IPS DF 4.7 (cell line): ENCODE results near the gene ZNF30.
"Not testable (repeated sequence)": the region's sequence is repeated elsewhere in the genome, so short reads cannot be mapped to it uniquely, and the experiment has no call there.

Source experiments
- DNase-seq: peaks from one replicate; pipeline ENCODE4 v3.0.0-alpha.2; 2013; ENCODE audit warnings: low spot score; ENCODE audit errors: extremely low read depth

ZNF30 gene

DNA sequence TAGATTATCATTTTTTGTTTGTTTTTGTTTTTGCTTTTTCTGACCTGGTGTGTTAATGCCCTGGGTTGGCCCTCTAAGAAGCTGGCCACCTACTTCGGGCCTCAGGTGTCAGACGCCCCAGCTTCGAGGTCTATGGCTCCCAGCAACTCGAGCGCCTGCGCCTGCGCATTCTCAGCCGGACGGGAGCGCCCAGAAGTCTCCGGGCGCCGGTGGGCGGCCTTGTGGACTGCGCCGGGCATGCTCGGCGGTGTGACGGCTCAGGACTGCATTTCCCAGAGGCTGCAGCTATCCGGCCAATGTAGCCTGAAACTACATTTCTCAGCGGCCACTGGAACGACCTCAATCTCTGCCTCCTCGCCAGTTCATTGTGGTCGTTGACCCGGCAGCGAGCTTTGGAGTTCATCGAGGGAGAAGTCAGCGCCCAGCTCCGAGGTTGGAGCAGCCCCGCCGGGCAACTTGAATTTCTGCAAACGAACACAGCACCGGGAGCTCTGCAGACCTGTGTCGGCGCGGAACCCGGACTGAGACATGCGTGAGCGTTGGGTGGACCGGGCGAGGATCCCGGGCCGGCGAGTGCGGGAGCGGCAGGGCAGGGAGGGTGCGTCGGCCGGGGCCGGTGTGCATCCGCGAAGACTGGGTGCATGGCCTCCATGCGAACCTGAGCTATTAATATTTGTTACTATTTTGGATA lies at the start of gene ZNF30:
Gene ZNF30 (plus strand): TSS at position 219 of the 691 bp plus-strand sequence. CDS start 3,045 bp downstream, outside the sequence.
- peak; percentile 64 for DNase-seq

DNA sequence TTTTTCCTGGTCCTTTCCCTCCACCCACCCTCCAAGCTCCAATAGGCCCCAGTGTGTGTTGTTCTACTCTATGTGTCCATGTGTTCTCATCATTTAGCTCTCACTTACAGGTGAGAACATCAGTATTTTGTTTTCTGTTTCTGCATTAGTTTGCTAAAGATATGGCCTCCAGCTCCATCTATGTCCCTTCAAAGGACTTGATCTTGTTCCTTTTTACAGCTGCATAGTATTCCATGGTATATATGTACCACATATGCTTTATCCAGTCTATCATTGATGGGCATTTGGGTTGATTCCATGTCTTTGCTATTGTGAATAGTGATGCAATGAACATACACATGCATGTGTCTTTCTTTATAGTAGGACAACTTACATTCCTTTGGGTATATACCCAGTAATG lies 47.1 kb upstream of the ZNF30 start:
- no peak for DNase-seq

DNA sequence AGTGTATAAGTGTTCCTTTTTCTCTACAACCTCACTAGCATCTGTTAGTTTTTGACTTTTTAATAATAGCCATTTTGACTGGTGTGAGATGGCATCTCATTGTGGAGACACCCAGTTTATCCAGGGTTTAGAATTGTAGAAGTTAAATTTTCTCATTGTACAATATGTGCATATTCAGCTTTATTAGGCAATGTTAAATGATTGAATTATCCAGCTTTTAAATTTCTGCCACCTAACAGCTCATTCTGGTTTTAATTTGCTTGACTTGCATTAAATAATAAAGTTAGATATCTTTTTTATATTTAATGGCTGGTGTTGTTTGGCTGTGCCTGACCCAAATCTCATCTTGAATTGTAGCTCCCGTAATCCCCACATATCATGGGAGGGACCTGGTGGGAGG lies 46.7 kb upstream of the ZNF30 start:
- DNase-seq: no peak

DNA sequence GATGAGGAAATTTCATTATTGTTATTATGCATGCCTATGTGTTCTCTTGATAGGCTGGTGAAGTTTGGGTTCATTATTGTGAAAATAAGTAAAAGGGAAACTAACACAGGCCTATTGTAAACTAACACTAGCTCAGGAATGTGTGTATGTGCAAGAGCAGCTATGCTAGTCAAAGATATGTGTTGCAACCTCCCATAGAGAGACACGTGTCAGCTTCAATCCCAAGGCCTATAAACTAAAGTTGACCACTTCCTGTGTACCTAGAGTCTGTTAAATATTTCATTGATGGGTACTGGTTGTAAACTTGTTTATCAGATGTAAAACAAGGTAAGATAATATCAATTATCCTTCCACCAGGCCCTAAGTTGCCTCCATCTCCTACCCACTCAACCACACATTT lies 44.7 kb upstream of the ZNF30 start:
- DNase-seq: no peak

DNA sequence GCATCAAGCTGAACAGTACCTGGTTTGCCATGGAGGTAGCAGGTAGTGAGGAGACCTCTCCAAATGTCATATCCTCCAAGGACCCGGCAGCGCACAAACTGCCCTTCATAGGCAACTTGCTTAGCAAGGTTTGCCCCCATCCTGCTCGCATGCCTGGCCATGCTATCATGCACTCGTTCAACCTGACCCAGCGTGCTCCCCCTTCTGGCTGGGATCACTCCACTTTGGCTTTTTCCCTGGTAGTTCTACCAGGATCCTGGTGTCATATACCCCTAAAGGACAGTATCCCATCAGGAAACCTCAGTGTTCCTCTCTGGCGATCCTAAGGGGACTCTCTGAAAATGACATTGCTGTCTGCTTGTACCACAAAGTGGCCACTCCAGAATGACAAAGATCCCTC lies 38.6 kb upstream of the ZNF30 start:
- DNase-seq: no peak

DNA sequence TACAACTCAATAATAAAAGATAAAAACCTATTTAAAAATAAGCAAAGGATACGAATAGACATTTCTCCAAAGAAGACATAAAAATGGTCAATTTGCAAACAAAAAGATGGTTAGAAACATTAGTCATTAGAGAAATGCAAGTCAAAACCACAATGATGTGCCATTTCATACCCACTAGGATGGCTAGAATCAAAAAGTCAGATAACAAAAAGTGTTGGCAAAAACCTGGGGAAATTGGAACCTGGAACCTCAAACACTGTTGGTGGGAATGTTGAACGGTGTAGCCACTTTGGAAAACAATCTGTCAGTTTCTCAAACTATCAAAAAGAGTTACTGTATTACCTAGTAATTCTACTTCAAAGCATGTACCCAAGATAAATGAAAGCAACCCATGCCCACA lies 26.5 kb upstream of the ZNF30 start:
- no peak for DNase-seq

DNA sequence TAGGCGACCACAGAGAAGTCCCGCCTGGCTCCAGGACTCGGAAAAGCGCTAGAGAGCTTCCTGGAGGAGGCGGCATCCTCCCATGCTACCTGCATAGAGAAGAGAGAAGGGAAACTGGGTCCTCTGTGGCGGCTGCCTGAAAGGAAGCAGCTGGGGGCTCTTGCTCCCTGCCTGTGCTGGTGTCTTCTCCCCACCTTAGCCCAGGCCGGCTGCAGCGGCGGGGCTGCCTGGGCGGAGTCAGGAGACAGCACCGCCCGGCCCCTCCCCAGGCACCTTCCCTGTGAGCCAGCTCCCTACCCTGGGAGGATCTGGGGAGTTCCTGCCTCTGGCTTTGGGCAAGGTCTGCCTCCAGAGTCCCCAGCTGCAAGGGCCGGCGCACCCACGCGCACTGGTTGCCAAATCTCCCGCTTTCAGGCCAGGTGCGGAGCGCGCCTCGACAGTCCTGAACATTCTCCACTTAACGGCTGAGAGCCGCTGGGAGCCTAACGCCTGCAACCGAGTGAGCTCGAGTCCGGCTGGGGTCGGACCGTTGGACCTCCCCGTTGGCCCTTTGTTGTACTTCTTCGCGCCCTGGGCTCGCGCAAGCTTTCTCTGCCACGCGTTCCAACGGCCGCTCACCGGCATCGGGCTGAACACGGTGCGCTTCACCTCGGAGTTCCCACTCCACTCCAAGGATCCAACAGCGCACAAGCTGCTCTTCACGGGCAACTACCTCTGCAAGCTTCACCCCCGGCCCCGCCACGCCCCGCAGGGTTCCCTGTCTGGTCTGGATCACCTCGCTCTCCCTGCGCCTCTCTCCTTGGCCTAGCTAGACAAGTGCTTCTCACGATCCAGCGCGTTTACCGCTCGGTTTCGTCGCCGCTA lies 21.8 kb upstream of the ZNF30 start:
- no peak for DNase-seq

DNA sequence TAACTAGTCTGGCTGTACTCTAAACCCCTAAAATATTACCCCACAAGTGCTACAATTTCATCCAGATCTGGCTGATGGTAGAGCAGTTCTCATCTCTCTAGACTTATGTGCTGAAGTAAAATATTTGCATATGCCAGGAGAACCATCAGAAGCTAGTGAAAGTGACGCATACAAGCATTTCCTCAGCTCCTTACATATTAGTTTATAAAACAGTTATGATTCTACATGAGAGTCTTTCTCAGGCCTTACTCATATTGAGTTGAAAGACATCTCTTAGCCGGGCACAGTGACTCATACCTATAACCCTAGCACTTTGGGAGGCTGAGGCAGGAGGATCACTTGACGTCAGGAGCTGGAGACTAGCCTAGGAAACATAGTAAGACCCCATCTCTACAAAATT lies 15.9 kb upstream of the ZNF30 start:
- no peak for DNase-seq

- DNase-seq: not testable (repeated sequence)
Observed at GRCh38 chr19:34917144-34917543, 9.6 kb upstream of the ZNF30 start.

GRCh38 chr19:34918190-34918589 lies 8.5 kb upstream of the ZNF30 start:
- DNase-seq: no peak

GRCh38 chr19:34920090-34920786 lies 6.5 kb upstream of the ZNF30 start:
- not testable (repeated sequence) for DNase-seq

GRCh38 chr19:34925278-34925855 lies 1.3 kb upstream of the ZNF30 start:
- DNase-seq: no peak

GRCh38 chr19:34926361-34926684 lies 380 bp upstream of the ZNF30 start:
- no peak for DNase-seq

GRCh38 chr19:34932494-34932893 lies 5.8 kb downstream of the ZNF30 start:
- no peak for DNase-seq

DNA sequence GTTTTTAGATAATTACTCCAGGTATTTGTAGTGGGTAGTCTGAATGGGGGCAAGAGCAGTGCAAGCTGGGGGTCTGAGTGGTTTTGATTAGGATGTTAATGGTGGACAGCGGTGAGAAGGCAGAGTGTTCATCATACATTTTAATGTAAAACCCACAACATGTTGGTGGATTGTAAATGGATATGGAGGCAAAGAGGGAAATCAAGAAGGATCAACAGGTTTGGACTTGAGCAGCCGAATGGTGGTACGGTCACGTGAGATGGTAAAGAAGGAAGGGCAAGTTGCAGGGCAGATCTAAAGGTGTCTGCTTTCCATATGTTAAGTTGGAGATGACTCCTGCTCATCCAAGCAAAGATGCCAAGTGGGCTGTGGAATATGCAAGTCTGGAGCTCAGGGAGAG lies 9.5 kb downstream of the ZNF30 start:
- no peak for DNase-seq

DNA sequence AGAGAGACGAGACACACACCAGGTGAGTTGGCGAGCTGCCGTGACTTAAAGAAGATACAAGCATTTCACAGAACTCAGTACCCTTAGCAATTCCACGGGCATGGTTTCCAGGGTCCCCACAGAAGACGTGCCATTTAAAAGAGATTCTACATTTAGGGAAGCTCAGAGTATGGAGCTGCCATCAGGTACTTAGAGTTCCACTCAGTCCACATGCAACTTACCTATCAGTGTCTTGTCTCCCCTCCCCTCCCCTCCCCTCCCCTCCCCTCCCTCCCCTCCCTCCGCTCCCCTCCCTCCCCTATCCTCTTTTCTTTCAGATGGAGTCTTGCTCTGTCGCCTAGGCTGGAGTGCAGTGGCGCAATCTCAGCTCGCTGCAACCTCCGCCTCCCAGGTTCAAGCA lies 12.2 kb downstream of the ZNF30 start:
- DNase-seq: no peak

- DNase-seq: no peak
Observed at GRCh38 chr19:34943861-34944573, 17.3 kb downstream of the ZNF30 start.

DNA sequence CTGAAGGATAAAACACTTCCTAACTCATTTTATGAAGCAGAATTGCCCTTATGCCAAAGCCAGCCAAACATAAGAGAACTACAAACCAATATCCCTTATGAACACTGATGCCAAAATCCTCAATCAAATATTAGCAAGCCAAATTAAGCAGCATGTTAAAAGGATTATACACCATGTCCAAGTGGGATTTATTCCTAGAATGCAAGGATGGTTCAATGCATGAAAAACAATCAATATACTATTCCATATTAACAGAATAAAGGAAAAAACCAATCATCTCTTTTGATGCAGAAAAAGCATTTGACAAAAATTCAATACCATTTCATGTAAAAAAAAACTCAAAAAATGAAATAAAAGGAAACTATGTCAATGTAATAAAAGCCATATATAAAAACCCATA lies 26.4 kb downstream of the ZNF30 start:
- DNase-seq: no peak

DNA sequence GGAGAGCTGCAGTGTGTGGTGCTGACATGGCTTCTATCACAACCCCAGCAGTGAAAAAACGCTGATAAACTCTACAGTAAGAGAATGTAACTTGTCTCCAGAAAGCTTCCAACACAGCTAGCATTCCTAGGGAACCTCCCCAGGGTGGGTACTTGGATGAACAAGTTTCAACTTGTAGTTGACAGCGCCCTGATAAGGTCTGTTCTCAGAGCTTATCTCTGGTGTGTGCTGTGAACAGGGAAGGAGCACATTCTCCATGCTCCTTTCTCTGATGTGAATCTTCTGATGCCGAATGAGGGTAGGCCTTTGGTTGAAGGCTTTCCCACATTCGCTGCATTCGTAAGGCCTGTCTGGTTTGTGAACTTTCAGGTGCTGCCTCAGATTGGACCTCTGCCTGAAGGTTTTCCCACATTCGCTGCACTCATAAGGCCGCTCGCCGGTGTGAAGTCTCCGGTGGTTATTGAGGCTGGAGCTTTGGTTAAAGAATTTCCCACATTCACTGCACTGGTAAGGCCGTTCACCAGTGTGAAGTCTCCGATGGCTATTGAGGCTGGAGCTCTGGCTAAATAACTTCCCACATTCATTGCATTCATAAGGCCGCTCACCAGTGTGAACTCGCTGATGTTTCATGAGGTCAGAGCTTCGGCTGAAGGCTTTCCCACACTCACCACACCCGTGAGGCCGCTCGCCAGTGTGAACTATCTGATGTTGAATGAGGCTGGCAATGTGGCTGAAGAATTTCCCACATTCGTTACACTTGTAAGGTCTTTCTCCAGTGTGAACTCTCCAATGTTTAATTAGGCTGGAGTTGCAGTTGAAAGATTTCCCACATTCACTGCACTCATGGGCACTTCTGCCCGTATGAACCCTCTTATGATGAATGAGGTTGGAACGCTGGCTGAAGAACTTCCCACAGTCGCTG lies 31.4 kb downstream of the ZNF30 start:
- DNase-seq: no peak

GRCh38 chr19:34959021-34959420 lies 32.3 kb downstream of the ZNF30 start:
- no peak for DNase-seq
